Uterus (tissue), 2 donors: ENCODE results near the gene PLXDC2.

ENCODE experiments used
- CTCF ChIP-seq, 4 experiments: fragments of 200-600 bp in 2 of 4; fragments of 450-650 bp in 2 of 4; sonication (generic) in 2 of 4; IDR thresholded peaks; one replicate each; pipeline ENCODE4 v1.5.1; 2016 to 2019; ENCODE audit warnings: antibody characterized with exemption in 4 of 4, mild to moderate bottlenecking in 2 of 4, moderate library complexity in 1 of 4
- POLR2A ChIP-seq, 2 donors: fragments of 450-650 bp; IDR thresholded peaks; one replicate each; pipeline ENCODE4 v1.6.1; 2016; ENCODE audit warnings: antibody characterized with exemption in 2 of 2, mild to moderate bottlenecking in 1 of 2, moderate library complexity in 1 of 2

DNA sequence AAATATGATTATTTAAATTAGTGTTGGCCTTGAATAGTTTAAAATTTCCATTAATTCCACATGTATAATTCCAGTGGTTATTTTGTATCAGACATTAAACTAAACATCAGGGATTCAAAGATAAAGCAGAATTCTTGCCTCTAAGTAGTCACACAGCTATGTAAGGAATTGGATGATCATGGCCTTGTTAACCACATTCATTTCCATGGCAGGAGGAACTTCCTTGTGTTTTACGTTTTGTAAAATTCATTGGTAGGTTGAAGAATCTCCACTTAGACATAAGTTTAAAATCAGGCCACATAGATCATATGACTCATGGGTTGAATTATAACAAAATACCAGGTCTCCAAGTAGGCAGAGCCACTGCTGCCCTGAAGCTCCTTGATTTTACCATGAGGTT, 289.7 kb downstream of the PLXDC2 start:
- TF ChIP-seq POLR2A (IDR thresholded peaks at IDR 0.05), result no peak
- TF ChIP-seq CTCF (IDR thresholded peaks at IDR 0.05), result no peak
